ENCODE data around the gene GPR183.

GRCh38 chr13:99303863-99304521 lies 3.2 kb downstream of the GPR183 start:
- TF ChIP-seq CBX5 (IDR thresholded peaks at IDR 0.05; ENCODE audit: low read depth, low read length) = no peak
- no peak for TF ChIP-seq YY1 (IDR thresholded peaks at IDR 0.05; ENCODE audit: low read depth, low read length)
- no peak for TF ChIP-seq CTCF (IDR thresholded peaks at IDR 0.05; ENCODE audit: control extremely low read depth in 1 of 3, insufficient read depth in 1 of 3, low read depth in 1 of 3, low read length in 3 of 3)
- no peak for TF ChIP-seq SAP30 (IDR thresholded peaks at IDR 0.05; ENCODE audit: insufficient read depth, insufficient replicate concordance, low read length)
